ENCODE data around the gene MINPP1.

Gene MINPP1

DNA sequence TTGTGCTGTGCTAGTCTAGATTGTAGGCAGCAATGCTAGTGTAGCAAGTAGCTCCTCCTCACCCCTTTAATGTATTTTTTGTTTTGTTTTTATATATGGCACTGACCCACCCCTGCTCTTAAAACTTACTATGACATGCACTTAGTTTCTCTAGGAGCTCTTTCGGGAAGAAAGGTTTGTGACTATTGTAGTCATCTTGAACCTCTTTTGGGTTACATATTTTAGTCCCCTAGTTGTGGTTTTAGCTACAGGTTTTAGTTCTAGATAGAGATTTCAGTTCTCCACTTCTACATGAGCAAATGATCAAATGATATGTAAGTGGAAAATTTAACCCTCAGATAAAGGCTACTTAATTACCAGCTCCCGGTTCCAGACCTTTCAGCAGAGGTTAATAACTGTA lies 14.9 kb downstream of the MINPP1 start:
- peak; percentile 38 for DNase-seq (ENCODE audit: low spot score)

DNA sequence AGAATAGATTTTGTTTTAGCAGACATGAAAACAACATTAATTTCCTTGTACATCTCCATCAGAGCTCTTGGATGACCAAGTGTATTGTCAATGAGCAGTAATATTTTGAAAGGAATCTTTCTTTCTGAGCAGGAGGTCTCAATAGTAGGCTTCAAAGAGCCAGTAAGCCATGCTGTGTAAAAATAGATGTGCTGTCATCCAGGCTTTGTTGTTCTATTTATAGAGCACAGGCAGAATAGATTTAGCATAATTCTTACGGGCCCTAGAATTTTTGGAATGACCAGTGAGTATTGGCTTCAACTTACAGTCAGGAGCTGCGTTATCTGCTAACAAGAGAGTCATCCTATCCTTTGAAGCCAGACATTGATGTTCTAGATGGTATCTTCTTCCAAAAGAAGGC lies 19.0 kb downstream of the MINPP1 start:
- DNase-seq (ENCODE audit: low spot score): no peak

DNA sequence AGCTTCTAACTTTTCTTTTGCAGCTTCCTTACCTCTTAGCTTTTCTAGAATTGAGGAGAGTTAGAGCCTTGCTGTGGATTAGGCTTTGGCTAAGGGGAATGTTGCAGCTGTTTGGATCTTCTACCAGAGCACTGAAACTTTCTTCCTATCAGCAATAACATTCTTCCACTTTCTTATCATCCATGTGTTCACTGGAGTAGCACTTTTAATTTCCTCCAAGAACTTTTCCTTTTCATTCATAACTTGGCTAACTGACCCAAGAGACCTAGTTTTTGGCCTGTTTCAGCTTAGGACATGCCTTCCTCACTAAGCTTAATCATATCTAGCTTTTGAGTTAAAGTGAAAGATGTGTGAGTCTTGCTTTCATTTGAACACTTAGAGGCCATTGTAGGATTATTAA lies 19.6 kb downstream of the MINPP1 start:
- no peak for DNase-seq (ENCODE audit: low spot score)

DNA sequence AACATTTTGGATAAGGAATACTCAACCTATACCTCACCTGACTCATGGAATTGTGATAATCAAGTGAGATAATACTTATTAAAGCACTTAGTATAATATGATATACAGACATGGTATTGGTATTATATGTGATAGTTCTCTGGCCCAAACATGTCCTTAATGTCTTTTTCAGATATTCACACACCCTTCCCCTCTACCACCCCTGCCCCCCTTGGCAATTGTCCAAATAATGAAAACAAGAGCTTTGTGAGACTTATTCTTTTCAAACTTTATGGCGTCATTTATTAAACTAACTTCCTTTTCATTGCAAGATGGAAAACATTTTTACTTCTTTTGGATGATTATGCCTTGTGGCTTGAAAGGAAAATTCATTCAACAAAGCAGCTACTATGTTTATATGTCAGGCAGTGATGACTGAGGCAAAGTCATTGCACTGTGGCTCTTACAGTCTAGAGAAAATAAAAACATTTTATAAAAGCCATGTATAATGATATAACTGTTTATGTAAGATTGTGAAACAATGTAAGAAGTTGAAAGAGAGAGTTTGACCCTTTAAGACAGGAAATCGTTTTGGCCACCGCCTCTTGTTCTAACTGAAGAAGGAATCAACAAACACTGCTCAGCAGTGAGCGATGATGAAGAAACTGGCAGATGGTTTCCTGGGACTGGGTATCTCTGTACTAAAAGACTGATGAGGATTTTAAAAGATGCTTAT lies 27.4 kb downstream of the MINPP1 start:
- no peak for DNase-seq (ENCODE audit: low spot score)

DNA sequence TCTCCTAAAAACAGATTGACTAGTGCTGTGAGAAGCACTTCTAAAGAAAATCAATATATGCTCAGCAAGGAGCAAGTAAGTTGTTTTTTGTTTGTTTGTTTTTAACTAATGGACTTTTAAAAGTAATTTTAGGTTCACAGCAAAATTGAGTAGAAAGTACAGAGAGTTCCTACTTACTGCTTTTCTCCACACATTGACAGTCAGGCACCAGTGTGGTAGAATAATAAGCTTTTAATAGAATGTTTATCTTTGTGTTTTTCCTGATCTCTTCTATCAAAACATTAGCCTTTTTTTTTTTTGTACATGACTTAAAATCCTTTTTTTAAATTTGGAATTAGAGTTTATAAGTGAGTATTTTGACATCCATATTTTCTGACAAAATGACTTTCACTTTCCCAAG lies 28.0 kb downstream of the MINPP1 start:
- no peak for DNase-seq (ENCODE audit: low spot score)

DNA sequence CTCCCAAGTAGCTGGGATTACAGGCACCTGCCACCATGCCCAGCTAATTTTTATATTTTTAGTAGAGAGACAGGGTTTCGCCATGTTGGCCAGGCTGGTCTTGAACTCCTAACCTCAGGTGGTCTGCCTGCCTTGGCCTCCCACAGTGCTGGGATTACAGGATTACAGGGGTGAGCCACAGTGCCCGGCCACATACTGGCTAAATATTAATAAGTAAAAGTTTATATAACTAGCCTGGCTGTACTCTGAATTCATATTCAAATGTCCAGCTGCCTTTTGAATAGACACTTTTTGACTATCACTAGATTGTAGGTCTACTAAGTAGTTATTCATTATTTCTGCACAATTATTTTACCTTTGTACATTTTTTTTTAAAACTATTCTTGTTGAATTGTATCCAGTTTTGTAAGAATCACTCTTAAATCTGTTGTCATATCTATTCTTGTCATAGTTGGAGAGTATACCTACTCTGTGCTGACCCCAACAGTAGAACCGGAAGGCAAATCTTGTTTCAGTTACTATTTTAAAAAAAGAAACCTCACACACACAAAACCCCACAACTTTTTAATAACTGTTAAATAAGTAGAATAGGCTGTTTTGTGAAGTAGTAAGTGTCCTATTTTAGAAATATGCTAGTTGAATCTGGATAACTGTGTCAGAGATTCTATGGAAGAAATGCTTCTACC lies 29.6 kb downstream of the MINPP1 start:
- no peak for DNase-seq (ENCODE audit: low spot score)

DNA sequence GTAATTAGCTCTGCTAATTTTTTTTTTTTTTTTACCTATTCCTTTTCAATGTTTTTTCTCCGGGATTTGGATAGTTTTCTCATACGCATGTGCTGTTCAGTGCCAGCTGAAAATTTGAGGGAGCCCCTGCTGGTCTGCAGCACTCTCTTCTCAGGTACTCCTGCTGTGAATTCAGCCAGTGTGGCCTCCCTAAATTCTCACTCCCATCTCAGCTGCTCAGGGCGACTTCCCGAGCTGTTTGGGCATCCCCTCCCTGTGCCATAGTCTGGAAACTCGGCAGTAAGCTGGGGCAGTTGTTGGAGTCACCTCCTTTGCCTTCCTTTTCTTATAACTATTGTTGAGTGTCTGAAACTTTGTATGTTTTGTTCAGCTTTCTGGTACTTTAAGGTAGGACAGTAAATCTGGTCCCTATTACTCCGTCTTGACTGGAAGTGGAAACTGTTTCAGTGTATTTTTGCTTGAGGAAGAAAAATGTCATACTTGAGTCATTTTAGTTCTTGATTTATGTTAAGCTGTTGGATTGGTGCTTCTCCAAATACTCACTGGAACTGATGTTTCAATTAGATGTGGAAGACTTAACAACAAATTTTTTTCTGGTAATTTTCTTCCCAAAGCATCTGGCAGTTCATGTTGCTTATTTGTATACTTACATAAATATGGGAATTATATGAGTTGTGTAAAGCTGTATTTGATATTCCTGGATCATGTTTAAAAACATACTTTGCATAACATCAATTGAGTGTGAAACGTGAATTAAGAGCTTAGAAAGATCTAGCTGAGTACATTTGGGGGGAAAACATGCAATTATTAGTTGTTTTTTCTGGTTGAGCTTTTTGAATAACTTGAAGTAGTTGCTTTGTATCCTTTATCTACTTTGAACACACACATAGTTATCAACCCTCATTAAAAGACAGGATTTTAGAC lies 33.7 kb downstream of the MINPP1 start:
- DNase-seq (ENCODE audit: low spot score): no peak

DNA sequence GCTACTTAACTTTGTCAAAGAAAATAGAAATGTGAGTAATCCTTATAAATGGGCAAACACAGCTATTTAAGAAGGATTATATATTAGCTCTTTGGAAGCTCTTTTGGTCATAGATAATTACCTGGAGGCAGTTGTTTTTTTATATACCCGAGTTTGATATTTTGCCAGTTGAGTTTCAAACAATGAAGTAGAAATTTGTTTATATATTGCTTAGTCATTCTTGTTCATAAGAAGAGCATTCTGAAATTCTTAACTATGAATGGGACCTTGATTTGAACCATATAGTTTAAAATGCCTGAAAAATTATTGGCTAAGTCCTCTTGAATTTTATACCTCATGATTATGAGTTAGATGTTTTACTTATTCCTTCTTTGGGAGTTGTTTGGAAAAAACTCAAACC lies 36.4 kb downstream of the MINPP1 start:
- DNase-seq (ENCODE audit: low spot score): no peak

DNA sequence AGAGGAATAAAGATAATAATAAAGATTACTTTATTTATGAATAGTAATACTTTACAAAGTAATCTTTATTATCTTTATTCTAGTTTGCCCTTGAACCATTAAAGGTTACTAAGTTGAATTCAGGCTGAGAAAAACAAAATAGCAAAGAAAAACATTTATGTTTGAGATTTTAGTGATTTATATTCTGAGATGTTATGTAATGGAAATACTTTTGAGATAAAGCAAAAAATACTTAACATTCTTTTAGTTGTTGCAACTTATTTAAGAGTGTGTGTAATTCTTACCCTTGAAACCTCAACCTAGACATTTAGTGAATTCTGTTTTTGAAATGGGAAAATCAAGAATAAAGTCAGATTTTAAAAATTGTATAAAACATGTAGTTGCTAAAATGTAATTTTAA lies 40.0 kb downstream of the MINPP1 start:
- DNase-seq (ENCODE audit: low spot score): no peak

DNA sequence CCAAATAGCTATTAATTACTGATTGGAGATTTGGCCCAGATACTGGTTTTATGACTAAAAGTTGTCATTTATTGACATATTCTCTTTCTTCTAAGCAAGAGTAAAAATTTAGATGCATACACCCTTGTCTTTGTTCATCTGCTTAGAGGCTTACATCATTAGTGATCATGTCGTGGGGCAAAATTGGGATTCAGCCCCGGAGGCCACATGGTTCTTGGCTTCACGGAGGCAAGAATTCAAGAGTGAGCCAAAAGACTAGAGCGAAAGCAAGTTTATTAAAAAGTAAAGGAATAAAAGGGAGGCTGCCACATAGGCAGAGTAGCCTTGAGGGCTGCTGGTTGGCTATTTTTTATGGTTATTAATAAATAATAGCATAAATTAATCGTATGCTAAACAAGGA lies 41.1 kb downstream of the MINPP1 start:
- no peak for DNase-seq (ENCODE audit: low spot score)

DNA sequence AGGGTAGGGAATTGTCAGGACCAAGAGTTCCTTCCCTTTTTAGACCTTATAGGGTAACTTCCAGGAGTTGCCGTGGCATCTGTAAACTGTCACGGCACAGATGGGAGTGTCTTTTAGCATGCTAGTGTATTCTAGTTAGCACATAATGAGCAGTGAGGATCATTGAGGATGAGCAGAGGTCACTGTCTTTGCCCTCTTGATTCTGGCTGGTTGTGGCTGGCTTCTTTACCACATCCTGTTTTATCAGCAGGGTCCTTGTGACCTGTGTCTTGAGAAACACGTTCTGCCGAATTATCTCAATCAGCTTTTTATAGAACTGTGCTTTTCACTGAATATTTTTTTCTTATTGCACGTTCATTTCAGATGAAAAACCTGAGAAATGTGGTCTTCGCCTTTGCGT lies 41.5 kb downstream of the MINPP1 start:
- peak; percentile 6 for DNase-seq (ENCODE audit: low spot score)

DNA sequence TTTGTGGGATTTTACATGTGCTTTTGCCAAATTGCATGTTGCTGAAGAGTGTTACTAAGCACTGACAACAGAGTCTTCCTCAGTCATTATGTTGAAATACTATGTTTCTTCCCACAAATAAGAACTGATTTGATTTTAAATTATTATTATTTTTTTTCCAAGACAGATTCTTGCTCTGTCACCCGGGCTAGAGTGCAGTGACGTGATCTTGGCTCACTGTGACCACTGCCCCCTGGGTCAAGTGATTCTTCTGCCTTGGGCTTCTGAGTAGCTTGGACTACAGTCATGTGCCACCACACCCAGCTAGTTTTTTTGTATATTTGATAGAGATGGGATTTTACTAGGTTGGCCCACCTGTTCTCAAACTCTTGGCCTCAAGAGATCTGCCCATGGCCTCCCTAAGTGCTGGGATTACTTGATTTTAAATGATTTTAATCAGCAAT lies 42.3 kb downstream of the MINPP1 start:
- no peak for DNase-seq (ENCODE audit: low spot score)

DNA sequence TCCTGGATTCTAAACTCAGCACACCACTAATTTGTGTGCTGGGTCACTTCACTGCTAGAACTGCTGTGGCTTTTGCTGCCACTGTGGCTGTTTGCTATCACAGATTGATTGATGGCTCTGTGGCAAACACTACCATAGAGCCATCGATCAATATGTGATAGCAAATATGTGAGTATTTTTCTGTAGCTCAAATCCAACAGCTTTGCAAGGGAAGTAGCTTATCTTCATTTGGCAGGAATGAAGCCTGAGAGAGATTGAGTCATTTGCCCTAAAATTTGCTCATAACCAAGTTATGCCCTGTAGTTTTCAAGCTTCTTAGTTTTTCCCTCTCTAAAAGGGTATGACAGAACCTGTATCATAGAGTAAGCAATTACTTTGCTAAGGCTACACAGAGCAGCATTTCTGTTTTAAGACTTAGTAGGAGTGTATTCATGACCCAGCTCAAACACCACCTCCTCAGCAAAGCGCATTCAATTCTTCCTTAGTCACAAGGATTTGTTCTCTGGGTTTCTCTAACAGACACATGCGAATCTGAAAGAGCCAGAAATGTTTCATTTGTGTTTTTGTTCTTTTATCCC lies 43.1 kb downstream of the MINPP1 start:
- no peak for DNase-seq (ENCODE audit: low spot score)

DNA sequence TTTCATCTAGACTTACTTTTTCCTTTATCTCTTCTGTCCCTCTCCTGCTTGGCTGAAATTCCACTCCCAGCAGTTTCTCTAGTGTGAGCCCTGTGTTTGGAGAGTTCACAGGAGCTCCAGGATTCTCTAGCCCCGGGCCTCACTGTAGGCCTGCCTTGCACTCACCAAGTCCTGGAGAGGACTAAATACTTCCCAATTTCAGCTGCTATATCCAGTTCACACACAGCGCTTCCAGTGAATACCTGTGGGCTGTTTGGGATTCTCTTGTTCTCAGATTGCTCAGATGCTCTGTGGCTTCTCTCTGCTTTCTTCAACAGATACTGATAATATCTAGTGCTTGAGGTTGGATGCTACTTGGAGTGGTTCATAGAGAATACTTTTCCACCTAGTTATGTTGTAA lies 46.0 kb downstream of the MINPP1 start:
- DNase-seq (ENCODE audit: low spot score): no peak

DNA sequence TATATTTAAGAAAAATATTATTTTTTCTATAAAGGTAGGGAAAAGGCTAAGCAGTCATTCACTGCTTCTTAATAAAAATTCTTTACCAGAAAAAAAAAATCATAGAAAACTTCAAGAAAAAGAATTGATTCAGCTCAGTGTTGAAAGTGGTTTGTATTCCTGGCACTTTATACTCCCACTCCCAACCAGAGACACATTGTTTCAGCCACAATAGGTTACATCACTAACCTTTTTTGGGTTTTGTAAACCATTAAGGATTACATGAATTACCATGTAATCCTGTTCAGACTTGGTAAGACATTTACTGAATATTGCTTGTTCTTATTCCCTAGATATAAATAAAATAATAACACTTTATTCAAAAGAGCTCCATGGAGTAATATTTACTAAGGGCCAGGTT lies 46.6 kb downstream of the MINPP1 start:
- DNase-seq (ENCODE audit: low spot score): no peak

DNA sequence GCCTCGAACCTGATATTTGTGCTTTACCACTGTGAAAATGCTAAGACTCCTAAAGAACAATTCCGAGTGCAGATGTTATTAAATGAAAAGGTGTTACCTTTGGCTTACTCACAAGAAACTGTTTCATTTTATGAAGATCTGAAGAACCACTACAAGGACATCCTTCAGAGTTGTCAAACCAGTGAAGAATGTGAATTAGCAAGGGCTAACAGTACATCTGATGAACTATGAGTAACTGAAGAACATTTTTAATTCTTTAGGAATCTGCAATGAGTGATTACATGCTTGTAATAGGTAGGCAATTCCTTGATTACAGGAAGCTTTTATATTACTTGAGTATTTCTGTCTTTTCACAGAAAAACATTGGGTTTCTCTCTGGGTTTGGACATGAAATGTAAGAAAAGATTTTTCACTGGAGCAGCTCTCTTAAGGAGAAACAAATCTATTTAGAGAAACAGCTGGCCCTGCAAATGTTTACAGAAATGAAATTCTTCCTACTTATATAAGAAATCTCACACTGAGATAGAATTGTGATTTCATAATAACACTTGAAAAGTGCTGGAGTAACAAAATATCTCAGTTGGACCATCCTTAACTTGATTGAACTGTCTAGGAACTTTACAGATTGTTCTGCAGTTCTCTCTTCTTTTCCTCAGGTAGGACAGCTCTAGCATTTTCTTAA lies 47.7 kb downstream of the MINPP1 start:
- DNase-seq (ENCODE audit: low spot score): no peak

DNA sequence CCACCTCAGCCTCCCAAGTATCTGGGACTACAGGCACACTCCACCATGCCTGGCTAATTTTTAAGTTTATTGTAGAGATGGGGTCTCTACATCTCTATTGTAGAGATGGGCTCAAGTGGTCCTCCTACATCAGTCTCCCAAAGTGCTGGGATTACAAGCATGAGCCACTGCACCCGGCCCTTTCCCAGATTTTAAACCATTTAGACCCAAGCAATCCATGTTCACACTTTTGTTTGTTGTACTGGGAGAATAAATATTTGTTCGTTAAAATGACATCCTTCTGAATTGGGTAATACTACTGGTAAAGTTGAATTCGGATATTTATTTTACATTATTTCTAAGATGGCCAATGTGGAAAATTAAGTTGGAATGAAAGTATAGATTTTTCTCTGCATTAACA lies 52.7 kb downstream of the MINPP1 start:
- DNase-seq (ENCODE audit: low spot score): no peak

DNA sequence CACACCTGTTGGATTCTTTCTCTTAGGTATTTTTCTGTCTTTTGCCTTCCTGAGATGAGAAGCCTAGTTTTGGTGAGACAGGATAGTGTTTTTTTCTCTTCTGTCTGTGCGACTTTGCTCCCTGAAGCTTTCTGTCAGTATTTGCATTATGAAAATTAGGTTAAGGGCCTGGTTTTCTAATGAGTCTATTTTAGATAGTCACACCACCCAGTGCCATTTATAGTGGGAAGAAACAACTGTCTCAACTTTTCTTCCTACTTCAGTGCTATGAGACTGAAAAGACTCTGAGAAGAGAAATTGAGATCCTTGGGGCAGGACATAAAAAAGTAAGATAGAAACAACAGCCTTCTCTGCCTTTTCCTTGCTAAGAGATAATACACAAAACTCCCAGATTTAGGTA lies 53.6 kb downstream of the MINPP1 start:
- no peak for DNase-seq (ENCODE audit: low spot score)

DNA sequence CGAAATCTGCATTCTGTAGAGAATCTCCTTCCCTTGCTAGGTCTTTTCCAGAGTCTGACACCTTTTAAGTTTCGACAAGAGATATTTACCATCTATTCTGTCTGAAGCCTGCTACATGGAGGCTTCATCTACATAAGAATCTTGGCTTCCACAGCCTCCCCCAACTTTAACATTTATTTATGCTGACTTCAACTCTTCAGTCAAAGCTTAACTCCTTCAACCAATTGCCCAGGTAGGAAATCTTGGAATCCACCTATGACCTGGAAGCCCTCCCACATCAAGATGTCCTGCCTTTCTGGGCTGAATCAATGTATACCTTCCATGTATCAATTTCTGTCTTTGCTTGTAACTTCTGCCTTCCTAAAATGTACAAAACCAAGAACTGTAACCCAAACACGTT lies 54.7 kb downstream of the MINPP1 start:
- no peak for DNase-seq (ENCODE audit: low spot score)

DNA sequence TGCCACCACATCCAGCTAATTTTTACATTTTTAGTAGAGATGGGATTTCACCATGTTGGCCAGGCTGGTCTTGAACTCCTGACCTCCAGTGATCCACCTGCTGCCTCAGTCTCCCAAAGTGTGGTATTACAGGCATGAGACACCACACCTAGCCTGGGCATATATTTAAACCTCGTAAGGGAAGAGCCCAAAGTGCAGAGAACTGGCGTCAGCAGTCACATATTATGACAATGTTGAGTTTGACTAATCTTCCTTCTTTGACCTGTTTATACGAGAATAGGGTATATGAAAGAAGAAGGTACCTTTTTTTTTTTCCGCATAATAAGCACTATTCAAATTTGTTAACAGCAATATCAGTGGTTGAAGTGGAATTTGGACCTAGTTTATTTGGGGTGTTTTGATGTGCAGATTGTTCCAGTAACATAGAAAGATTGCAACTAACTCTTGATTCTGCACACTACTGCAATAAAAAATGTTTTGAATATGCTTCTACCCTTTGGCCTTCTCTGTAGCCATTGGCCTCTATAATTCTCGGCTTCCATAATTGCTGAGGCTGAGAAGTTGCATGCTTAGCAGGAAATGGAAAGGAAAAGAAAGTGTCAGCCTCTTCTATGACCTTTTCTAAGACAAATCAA lies 55.9 kb downstream of the MINPP1 start:
- no peak for DNase-seq (ENCODE audit: low spot score)

DNA sequence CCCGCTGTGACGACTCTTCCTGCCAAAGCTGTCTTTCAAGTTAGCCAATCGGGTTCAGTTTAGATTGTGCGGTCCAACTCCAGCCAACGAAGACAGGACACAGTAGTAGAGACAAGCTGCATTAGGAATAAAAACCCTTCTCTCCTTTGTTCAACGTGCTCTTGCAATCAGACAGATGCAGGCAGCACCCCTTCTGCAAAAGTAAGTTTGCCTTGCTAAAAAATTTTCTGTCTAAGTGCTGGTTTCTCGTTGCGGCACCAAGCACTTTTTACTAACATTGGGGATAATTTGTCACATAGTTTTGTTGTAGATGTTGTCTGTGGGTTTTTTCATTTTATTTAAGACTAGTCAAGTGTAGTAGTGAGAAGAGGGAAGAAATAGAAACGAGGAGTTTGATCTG lies 58.1 kb downstream of the MINPP1 start:
- DNase-seq (ENCODE audit: low spot score): no peak
